ENCODE data around the gene JMJD7.

The JMJD7 gene

DNA sequence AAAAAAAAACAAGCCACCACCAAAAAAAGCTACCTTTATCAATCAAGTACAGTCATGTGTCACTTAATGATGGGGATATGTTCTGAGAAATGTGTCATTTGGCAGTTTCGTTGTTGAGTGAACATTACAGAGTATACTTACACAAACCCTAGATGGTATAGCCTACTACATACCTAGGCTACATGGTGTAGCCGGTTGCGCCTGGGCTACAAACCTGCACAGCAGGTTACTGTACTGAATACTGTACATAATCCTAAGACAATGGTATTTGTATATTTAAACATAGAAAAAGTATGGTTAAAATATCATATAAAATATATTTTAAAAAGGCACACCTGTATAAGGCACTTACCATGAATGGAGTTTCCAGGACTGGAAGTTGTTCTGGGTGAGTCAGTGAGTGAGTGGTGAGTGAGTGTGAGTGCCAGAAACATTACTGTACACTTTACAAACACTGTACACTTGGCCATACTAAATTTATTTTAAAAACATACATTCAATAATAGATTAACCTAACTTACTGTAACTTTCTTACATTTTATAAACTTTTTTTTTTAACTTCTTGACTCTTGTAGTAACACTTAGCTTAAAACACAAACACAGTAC lies 25.9 kb upstream of the JMJD7 start:
- no peak for DNase-seq

DNA sequence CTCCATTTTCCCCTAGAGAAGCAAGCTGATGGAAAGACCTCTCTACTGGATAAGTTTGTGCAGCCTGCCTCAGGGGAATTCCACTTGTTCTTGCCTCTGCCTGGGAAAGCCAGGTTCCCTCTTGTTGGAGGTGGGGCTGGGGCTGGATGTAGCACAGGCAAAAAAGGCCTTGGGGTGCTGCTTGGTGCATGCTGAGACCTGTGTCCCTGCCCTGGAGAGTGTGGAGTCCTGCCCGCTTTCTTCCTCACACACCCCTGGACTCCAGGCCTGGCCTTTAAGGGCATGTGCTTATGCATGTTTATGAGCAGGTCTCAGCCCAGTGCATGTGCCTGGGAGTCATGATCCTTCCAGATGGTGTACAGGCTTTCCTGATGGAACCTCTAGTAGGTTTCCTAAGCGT lies 23.5 kb upstream of the JMJD7 start:
- DNase-seq, result no peak

DNA sequence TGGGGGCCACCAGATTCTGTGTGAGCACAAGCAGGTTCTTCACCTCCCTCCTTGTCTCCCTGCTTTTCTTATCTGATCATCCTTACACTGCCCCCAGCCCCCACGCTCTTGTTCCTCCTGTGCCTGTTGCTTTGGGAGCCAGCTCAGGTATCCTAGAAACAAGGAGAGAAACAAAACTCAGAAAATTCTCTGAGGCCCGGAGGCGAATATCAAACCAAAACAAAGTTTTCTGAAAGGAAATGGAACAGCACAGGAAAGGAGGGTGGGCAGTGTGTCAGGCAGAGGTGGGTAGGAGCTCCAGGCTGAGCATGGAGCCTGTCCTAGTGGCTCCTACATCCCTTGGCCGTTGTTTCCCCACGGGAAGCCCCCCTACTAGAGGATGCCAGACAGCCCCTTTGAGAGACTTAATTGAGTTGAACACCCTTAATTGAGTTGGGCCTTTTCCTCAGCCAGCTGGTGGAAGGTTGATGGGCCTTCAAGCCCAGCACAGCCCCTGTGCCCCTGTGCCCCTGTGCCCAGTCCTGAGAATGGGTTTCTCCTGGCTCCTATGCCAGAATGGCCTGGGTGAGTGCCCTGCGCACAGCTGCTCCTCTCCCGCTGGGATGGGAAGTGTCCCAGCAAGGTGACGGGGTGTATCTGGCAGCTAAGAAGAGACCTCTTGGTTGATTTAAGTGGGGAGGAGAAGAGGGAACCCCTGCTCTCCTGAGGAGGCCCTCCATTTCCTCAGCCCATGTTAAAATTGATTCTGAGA lies 22.8 kb upstream of the JMJD7 start:
- no peak for DNase-seq

DNA sequence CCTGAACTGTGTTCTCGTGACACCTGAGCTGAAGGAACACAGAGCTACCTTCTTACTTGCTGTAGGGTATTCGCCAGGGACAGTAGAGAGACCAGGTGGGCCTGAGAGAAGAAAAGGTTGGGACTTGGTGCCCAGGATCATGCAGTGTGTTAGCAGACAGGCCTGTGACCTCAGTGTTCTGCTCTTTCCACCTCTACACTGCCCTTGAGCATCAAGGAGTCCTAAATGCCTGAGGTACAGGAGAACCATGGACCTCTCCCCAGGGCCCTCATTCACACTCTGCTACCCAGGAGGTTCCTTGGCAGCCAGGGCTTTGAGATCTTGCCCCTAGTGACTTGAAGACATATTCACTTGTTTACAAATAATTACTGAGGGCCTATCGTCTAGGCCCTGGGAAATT lies 22.2 kb upstream of the JMJD7 start:
- DNase-seq, result no peak

DNA sequence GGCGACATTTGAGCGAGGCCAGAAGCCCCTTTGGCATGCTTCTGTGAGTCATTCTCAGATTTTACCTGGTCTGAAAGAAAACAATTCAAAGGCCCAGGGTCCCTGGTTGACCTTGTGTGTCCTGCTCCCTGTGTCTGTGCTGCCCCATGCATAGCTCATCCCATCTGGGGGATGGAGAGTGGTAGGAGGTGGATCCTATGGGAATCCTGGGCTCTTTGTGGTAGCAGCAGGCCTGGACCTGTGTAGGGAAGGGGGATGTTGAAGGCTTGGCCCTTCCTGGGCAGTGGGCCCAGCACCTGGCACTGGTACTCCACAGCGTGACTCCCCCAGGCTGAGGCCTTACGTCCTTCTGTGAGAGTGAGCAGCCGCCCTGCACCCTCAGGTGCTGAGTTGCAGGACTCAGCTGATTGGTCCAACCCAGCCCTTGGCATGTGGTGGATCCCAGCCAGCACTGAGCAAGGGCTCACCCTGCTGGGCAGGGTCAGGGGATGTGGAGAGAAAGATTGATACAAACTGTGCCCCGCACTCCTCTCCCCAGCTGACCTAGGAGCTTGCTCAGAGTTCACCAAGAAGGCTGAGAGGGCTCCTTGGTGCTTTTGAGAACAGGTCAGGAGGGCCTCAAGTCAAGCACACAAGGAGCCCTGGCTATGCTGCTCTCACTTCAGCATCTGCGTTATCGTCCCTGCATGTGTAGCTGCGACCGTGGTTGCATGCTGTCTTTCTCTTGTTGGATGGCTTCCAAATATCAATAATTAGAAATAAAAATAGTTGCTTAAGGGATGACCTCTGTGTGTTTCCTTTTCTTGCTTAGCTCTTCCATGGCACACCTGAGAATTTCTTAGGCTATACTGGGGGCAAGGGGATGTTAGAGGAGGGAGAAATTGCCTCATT lies 21.4 kb upstream of the JMJD7 start:
- no peak for DNase-seq

GRCh38 chr15:41809121-41809520 lies 18.8 kb upstream of the JMJD7 start:
- no peak for DNase-seq

- DNase-seq, result no peak
These were observed 18.2 kb upstream of the JMJD7 start for GRCh38 chr15:41809526-41810220.

GRCh38 chr15:41810651-41811431 lies 17.1 kb upstream of the JMJD7 start:
- no peak for DNase-seq

DNA sequence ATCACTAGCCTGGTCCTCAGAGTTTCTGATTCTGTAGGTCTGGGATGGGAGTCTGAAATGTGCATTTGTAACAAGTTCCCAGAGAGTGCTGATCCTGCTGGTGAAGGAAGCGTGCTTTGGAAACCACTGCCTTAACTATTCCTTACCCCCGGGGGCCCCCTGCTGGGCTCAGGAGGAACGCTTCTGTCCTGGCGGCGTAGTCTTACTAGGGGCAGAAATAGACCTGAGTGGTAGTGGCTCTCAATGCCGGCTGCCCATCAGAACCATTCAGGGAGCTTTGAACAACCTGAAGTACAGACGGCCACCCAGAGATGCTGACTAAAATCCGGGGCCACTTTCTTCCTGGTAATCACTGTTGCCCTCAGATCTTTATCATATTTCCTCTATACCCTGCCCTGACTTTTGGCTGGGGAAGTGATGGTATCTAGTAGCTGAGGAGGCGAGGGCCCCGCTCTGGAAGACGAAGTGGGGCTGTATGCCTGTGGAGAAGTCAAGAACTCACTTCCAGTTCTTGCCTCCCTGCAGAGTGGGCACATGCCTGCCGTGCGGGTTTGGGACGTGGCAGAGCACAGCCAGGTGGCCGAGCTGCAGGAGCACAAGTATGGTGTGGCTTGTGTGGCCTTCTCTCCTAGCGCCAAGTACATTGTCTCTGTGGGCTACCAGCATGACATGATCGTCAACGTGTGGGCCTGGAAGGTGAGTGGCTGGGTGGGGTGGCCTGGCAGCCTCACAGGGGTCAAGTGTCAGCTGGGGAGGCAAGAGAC lies 16.3 kb upstream of the JMJD7 start:
- DNase-seq, result peak; percentile 54

- no peak for DNase-seq
These were observed 15.0 kb upstream of the JMJD7 start for GRCh38 chr15:41812820-41813375.

DNA sequence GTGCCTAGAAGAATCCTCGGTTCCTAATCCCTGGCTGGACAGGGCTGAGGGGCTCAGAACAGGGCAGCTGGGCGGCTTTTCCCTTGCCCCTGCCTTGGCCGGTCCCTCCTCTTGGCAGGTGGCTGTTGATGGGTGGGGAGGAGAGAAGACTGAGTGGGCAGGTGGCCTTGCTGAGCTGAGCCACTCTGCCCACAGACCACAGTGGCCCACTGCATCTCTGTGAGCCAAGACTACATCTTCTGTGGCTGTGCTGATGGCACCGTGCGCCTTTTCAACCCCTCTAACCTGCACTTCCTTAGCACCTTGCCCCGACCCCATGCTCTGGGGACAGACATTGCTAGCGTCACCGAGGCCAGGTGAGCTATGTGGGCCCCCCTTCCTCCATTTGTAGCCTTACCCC lies 14.5 kb upstream of the JMJD7 start:
- DNase-seq, result no peak

- no peak for DNase-seq
These were observed 13.4 kb upstream of the JMJD7 start for GRCh38 chr15:41814534-41814933.

DNA sequence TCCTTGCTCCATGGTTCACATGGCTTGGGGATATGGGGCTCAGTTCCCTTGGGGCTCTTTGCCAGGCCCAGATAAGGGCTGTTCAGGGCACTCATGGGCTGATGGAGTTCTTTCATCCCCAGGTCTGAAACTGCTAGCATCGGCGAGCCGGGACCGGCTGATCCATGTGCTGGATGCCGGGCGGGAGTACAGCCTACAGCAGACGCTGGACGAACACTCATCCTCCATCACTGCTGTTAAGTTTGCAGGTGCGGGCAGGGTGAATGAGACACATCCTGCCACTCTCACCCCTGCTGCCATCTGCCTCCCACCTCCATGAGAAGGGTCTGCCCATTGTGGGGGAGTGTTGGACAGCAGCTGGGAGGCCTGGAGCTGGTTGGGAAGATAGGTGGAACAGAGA lies 11.1 kb upstream of the JMJD7 start:
- DNase-seq, result no peak

- no peak for DNase-seq
These were observed 10.6 kb upstream of the JMJD7 start for GRCh38 chr15:41817327-41817726.

DNA sequence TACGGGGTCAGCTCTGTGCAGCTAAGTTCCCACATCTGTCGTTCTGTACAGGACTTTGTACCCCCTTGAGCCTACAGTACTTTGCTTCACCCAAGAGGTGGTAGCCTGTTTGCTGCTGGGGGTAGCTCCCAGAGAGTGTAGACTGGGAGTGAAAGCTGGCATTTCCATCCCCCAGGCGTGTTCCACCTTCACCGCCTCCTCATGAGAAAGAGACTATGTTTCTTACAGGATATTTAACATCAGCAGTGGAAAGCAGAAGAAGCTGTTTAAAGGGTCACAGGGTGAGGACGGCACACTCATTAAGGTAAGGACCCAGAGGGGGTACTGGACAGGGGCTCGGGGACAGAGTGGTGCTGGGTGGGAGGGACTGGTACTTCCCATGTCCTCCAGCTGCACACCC lies 10.1 kb upstream of the JMJD7 start:
- DNase-seq, result no peak

DNA sequence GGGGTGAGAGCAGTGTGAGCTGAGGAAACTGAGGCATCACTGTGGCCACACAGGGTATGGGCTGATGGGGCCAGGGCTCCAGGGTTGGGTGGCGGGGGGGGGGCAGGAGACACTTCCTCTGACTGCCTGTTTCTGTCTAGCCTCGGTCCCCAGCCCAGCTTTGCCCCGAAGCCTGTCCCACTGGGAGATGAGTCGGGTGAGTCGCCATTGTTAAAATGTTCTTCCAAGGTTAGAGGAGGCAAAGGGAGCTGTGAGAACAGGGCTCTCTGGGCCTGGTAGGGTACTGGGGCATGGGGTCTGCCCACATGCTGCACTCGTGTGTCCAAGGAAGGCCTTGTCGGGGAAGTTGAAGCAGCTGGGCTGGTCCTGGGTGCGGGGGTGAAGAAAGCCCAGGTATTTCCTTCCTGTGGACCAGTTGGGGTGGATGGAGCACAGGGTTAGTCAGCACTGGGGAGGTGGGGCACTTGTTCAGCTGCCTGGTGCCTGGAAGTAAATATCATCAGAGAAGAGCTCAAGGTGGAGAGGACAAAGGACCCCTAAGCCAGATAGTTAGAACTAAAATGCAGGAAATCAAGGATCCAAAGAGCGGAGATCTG lies 8.3 kb upstream of the JMJD7 start:
- DNase-seq, result no peak

- no peak for DNase-seq
These were observed 7.0 kb upstream of the JMJD7 start for GRCh38 chr15:41820791-41821423.

GRCh38 chr15:41821831-41822230 lies 6.1 kb upstream of the JMJD7 start:
- no peak for DNase-seq

GRCh38 chr15:41822471-41822870 lies 5.4 kb upstream of the JMJD7 start:
- DNase-seq, result no peak

DNA sequence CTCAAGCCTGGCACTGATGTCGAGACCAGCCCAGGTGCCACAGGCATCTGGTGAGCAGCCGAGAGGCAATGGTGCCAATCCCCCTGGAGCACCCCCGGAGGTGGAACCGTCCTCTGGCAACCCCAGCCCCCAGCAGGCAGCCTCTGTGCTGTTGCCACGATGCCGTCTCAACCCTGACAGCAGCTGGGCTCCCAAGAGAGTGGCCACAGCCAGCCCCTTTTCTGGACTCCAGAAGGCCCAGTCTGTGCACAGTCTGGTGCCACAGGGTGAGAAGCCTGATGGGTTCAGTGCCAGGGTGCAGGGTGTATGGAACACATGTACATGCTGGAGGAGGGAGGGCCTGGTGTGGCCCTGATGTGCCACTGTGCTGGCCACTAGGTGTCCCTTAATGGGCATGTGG lies 4.9 kb upstream of the JMJD7 start:
- DNase-seq, result no peak
